Spleen (tissue), 7 donors: ENCODE results near the gene DRICH1.

ENCODE experiments used
- POLR2A ChIP-seq, 3 donors: fragments of 450-650 bp; IDR thresholded peaks; one replicate each; pipeline ENCODE4 v1.5.1; 2017; ENCODE audit warnings: antibody characterized with exemption in 3 of 3, mild to moderate bottlenecking in 1 of 3
- TF ChIP-seq, protein P1 (sequence below), 11 experiments: fragments of 200-600 bp in 7 of 11; fragments of 450-650 bp in 4 of 11; sonication (generic) in 4 of 11; IDR thresholded peaks in 8 of 11; conservative IDR thresholded peaks in 3 of 11; 1 replicate in 7 of 11; 2 replicates in 4 of 11; pipeline versions ENCODE4 v1.4.0 to v1.8.0; 2016 to 2021; ENCODE audit warnings: antibody characterized with exemption in 11 of 11, inconsistent platforms in 4 of 11, mild to moderate bottlenecking in 1 of 11
- donor health status: DM: no; HTN: no; CAD: no; lungs with moderate emphysema.
- donor health status: DM: no; HTN: no; CAD: no.
- donor health status: DM: no; HTN: no; CAD: no.

DNA sequence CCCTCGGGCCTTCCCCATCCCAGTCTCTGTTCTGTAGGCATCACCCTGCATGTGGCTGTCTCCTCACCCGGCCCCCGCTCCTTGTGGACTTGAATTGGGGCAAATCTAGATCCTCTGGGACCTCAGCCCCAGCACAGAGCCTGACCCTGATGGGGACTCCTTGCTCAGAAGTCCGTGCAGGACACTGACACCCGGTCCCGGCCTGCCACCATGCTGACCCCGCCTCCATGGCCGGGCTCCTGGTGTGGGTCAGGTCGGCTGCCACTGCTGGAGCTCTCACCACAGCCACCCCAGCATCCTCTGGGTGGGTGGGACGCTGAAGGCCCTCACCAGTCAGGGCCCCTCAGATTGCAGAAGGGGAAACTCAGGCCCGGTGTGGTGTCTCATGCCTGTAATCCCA lies 53.8 kb downstream of the DRICH1 start:
- TF ChIP-seq, protein P1, sequence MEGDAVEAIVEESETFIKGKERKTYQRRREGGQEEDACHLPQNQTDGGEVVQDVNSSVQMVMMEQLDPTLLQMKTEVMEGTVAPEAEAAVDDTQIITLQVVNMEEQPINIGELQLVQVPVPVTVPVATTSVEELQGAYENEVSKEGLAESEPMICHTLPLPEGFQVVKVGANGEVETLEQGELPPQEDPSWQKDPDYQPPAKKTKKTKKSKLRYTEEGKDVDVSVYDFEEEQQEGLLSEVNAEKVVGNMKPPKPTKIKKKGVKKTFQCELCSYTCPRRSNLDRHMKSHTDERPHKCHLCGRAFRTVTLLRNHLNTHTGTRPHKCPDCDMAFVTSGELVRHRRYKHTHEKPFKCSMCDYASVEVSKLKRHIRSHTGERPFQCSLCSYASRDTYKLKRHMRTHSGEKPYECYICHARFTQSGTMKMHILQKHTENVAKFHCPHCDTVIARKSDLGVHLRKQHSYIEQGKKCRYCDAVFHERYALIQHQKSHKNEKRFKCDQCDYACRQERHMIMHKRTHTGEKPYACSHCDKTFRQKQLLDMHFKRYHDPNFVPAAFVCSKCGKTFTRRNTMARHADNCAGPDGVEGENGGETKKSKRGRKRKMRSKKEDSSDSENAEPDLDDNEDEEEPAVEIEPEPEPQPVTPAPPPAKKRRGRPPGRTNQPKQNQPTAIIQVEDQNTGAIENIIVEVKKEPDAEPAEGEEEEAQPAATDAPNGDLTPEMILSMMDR (IDR thresholded peaks at IDR 0.05 in 8 of 11, conservative IDR thresholded peaks at IDR 0.05 in 3 of 11), result no peak
- TF ChIP-seq POLR2A (IDR thresholded peaks at IDR 0.05), result no peak
